ENCODE data around the gene C3orf20.

C3orf20 gene

GRCh38 chr3:14689247-14689980 lies 14.5 kb downstream of the C3orf20 start:
- in situ Hi-C loops (cut with HindIII; ENCODE audit: low sequenced_read_pairs), result no loop called here

GRCh38 chr3:14691239-14691638 lies 16.3 kb downstream of the C3orf20 start:
- no peak overlapping the region for H3K4me3 ChIP-seq (ENCODE audit: low read depth, low read length)
- DNase-seq (ENCODE audit: low read depth), result no peak
- in situ Hi-C loops (cut with HindIII; ENCODE audit: low sequenced_read_pairs), result no loop called here
- TF ChIP-seq, protein P1, sequence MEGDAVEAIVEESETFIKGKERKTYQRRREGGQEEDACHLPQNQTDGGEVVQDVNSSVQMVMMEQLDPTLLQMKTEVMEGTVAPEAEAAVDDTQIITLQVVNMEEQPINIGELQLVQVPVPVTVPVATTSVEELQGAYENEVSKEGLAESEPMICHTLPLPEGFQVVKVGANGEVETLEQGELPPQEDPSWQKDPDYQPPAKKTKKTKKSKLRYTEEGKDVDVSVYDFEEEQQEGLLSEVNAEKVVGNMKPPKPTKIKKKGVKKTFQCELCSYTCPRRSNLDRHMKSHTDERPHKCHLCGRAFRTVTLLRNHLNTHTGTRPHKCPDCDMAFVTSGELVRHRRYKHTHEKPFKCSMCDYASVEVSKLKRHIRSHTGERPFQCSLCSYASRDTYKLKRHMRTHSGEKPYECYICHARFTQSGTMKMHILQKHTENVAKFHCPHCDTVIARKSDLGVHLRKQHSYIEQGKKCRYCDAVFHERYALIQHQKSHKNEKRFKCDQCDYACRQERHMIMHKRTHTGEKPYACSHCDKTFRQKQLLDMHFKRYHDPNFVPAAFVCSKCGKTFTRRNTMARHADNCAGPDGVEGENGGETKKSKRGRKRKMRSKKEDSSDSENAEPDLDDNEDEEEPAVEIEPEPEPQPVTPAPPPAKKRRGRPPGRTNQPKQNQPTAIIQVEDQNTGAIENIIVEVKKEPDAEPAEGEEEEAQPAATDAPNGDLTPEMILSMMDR (IDR thresholded peaks at IDR 0.05; ENCODE audit: low read depth, low read length, missing control alignments), result no peak

More at GRCh38 chr3:14689247-14689980, 14.5 kb downstream of the C3orf20 start:
- DNase-seq (ENCODE audit: low read depth), result no peak
- no peak overlapping the region for H3K4me3 ChIP-seq (ENCODE audit: low read depth, low read length)
- TF ChIP-seq, protein P1 (IDR thresholded peaks at IDR 0.05; ENCODE audit: low read depth, low read length, missing control alignments), result no peak

DNA sequence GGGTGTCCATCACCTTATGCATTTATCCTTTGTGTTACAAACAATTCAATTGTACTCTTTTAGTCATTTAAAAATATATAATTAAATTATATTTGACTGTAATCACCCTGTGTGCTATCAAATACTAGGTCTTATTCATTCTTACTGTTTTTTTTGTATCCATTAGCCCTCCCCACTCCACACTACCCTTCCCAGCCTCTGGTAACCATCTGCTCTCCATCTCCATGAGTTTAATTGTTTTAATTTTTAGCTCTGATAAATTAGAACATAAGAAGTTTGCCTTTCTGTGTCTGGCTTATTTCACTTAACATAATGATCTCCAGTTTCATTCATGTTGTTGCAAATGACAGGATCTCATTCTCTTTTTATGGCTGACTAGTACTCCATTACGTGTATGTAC lies 16.8 kb downstream of the C3orf20 start:
- DNase-seq (ENCODE audit: low read depth), result no peak
- no peak overlapping the region for H3K4me3 ChIP-seq (ENCODE audit: low read depth, low read length)
- in situ Hi-C loops (cut with HindIII; ENCODE audit: low sequenced_read_pairs), result no loop called here
- TF ChIP-seq, protein P1 (IDR thresholded peaks at IDR 0.05; ENCODE audit: low read depth, low read length, missing control alignments), result no peak

GRCh38 chr3:14698601-14699244 lies 23.8 kb downstream of the C3orf20 start:
- in situ Hi-C loops (cut with HindIII; ENCODE audit: low sequenced_read_pairs), result no loop called here
- H3K4me3 ChIP-seq (ENCODE audit: low read depth, low read length), result no peak overlapping the region
- DNase-seq (ENCODE audit: low read depth), result no peak
- TF ChIP-seq, protein P1 (IDR thresholded peaks at IDR 0.05; ENCODE audit: low read depth, low read length, missing control alignments), result no peak

GRCh38 chr3:14699643-14700042 lies 24.7 kb downstream of the C3orf20 start:
- no peak overlapping the region for H3K4me3 ChIP-seq (ENCODE audit: low read depth, low read length)
- TF ChIP-seq, protein P1 (IDR thresholded peaks at IDR 0.05; ENCODE audit: low read depth, low read length, missing control alignments), result no peak
- in situ Hi-C loops (cut with HindIII; ENCODE audit: low sequenced_read_pairs), result no loop called here

GRCh38 chr3:14700891-14701290 lies 25.9 kb downstream of the C3orf20 start:
- no peak for DNase-seq (ENCODE audit: low read depth)
- no peak overlapping the region for H3K4me3 ChIP-seq (ENCODE audit: low read depth, low read length)
- in situ Hi-C loops (cut with HindIII; ENCODE audit: low sequenced_read_pairs), result no loop called here
- TF ChIP-seq, protein P1 (IDR thresholded peaks at IDR 0.05; ENCODE audit: low read depth, low read length, missing control alignments), result no peak

More at GRCh38 chr3:14699643-14700042, 24.7 kb downstream of the C3orf20 start:
- no peak for DNase-seq (ENCODE audit: low read depth)

Data from astrocyte of the cerebellum (primary cell).